Measurements from ENCODE around the gene IL12RB2.
A peak's percentile ranks its signal among the peaks of the same experiment; 100 is the strongest.

The IL12RB2 gene

GRCh38 chr1:67430358-67431155 lies 122.9 kb downstream of the IL12RB2 start, which contains the start of gene SERBP1 (continued):
- TF ChIP-seq ZNF350 (tag by site-specific recombination; IDR thresholded peaks at IDR 0.05) = no peak
- peak; percentile 67; the same call in 1 of the 2 replicates for TF ChIP-seq KLF10 (tag by site-specific recombination; IDR thresholded peaks at IDR 0.05)
- TF ChIP-seq ZNF280D (tag by site-specific recombination; IDR thresholded peaks at IDR 0.05) = no peak
- TF ChIP-seq ZBTB48 (tag by site-specific recombination; IDR thresholded peaks at IDR 0.05) = 0 out of 2 replicates have a peak, but pooled peaks have one; percentile 44
- TF ChIP-seq EGR2 (tag by site-specific recombination; IDR thresholded peaks at IDR 0.05; ENCODE audit: low read depth) = peak; percentile 57
- peak; percentile 16; the same call in 1 of the 2 replicates for TF ChIP-seq ZNF623 (tag by site-specific recombination; IDR thresholded peaks at IDR 0.05)
- TF ChIP-seq KLF8 (tag by site-specific recombination; IDR thresholded peaks at IDR 0.05) = peak; percentile 85
- TF ChIP-seq ZNF223 (tag by site-specific recombination; IDR thresholded peaks at IDR 0.05) = peak; percentile 86
- peak; percentile 90; the same call in 1 of the 2 replicates for TF ChIP-seq ZBTB20 (tag by site-specific recombination; IDR thresholded peaks at IDR 0.05)
- no peak for TF ChIP-seq ZNF645 (tag by site-specific recombination; IDR thresholded peaks at IDR 0.05)
- no peak for TF ChIP-seq SETDB1 (IDR thresholded peaks at IDR 0.05; ENCODE audit: insufficient read length, low read length)
- peak; percentile 82 for TF ChIP-seq SP2 (tag by site-specific recombination; IDR thresholded peaks at IDR 0.05)
- peak; percentile 87 for TF ChIP-seq HIC1 (tag by site-specific recombination; IDR thresholded peaks at IDR 0.05)
- peak; percentile 73 for TF ChIP-seq ZNF423 (tag by site-specific recombination; IDR thresholded peaks at IDR 0.05)
- peak; percentile 52 for TF ChIP-seq ZNF629 (tag by site-specific recombination; IDR thresholded peaks at IDR 0.05)
- TF ChIP-seq WT1 (tag by site-specific recombination; IDR thresholded peaks at IDR 0.05) = peak; percentile 57
- no peak for TF ChIP-seq ZNF626 (tag by site-specific recombination; IDR thresholded peaks at IDR 0.05)
- no peak for TF ChIP-seq ZNF221 (tag by site-specific recombination; IDR thresholded peaks at IDR 0.05; ENCODE audit: borderline replicate concordance)
- peak; percentile 87; the same call in 1 of the 2 replicates for TF ChIP-seq KLF7 (tag by site-specific recombination; IDR thresholded peaks at IDR 0.05; ENCODE audit: borderline replicate concordance)
- TF ChIP-seq ZNF701 (tag by site-specific recombination; IDR thresholded peaks at IDR 0.05) = no peak
- TF ChIP-seq ZNF639 (tag by site-specific recombination; IDR thresholded peaks at IDR 0.05) = peak; percentile 15; the same call in 1 of the 2 replicates
- peak; percentile 34; the same call in 1 of the 2 replicates for TF ChIP-seq ZNF518A (tag by site-specific recombination; conservative IDR thresholded peaks at IDR 0.05; ENCODE audit: low read depth)
- peak; percentile 90 for TF ChIP-seq ZBTB26 (tag by site-specific recombination; optimal IDR thresholded peaks at IDR 0.05)
- TF ChIP-seq ZNF341 (tag by site-specific recombination; IDR thresholded peaks at IDR 0.05; ENCODE audit: low read depth) = peak; percentile 86
- peak; percentile 92 for TF ChIP-seq ZEB2 (tag by site-specific recombination; IDR thresholded peaks at IDR 0.05)

Data from HEK293 (cell line).